Mammary epithelial cell (primary cell): ENCODE measurements around the gene PIGH.

Experiments
- CTCF ChIP-seq, 2 donors: IDR thresholded peaks in 1 of 2; conservative IDR thresholded peaks in 1 of 2; 2 replicates each; pipeline ENCODE4 v1.5.1; 2011 to 2012; ENCODE audit warnings: inconsistent platforms in 2 of 2, low read length in 2 of 2, mild to moderate bottlenecking in 2 of 2, control low read depth in 1 of 2, low read depth in 1 of 2; ENCODE audit not compliant: insufficient read depth in 1 of 2; ENCODE audit errors: extremely low read depth in 1 of 2
- EZH2 ChIP-seq: IDR thresholded peaks from 2 replicates; pipeline ENCODE4 v1.6.1; 2012; ENCODE audit warnings: low read length, inconsistent platforms, borderline replicate concordance

- TF ChIP-seq CTCF (conservative IDR thresholded peaks at IDR 0.05 in 1 of 2, IDR thresholded peaks at IDR 0.05 in 1 of 2; ENCODE audit: extremely low read depth in 1 of 2, insufficient read depth in 1 of 2, low read depth in 1 of 2, low read length in 2 of 2): no peak
- no peak for TF ChIP-seq EZH2
Observed at GRCh38 chr14:67570453-67570852, 29.6 kb downstream of the PIGH start.
